Hematopoietic multipotent progenitor cell treated with erythropoietin and hydrocortisone succinate and interleukin-3 and kit ligand, for 4 days (in vitro differentiated cells): ENCODE results near the gene UNC13C.

Source experiments
- DNase-seq: peaks from one replicate; pipeline ENCODE4 v3.0.0-alpha.2; 2015

UNC13C gene

DNA sequence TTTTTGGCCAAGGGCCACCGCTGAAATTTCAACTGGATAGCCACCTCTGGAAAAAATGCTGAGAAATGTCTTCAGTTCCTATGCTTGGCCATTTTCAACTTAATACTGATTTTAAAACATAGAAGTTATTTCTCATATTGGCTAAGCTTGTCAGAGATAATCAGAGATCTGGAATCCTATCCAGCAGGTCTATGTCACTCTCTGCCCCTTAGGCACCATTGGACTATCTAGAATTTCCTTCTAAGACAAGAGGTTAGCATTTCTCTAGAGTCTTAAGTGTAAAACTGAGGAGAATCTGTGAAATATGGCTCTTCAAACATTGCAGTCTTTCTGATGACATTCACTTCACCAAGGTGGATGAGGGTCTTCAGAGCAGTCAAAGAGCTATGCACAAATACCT, 597.3 kb downstream of the UNC13C start:
- DNase-seq: no peak

GRCh38 chr15:54576298-54576935, 598.2 kb downstream of the UNC13C start:
- no peak for DNase-seq

DNA sequence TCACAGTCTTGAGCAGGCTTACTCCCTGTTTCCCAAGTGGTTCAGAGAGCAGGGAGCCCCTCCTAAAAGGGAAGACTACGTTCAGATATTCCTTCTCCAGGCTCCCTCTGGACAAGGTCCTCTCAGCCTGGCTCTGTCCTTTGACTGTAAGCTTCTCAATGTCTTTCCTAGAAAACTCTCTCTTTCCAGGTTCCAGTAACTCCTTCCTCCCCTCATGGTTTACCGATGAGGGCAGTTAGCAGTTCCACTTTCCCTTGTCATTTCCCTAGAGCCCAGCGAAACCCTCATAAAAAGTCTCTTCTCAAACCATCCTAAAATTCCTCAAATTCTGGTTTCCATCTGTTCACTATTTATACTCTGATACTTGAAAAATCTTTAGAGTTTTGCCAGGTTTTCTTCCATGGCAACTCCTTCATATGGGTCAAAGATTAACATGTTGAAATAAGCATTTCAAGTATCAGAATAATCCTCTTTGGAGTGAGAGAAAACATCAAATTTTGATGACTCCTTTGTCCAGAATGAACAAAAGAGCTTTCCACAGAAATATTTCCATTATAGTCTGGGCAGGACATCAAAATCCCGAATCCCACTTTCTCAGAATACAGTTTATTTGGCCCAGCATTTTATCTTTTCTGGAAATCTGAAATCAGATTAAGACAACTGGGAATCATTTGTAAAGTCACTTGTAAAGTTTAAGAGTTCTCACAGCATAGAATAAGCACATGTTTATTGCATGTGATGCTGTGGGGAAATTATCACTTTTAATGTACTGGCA, 599.4 kb downstream of the UNC13C start:
- no peak for DNase-seq

DNA sequence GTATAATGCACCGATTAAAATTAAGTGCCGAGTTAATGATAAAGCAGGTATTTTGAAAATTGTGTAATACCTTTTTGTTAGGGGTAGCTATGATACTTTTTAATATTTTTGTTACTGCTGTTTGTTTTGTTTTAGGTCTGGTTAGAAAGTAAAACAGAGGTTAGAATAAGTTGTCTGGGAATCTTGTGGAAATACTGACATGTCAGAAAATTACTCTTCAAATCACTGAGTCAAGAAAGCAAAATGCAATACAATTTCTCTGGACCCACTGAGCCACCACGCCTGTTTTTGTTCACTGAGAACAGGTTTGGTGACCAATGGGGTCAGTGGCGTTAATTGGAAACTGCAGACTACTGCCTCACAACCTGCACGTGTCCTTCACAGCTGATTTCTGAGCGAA, 601.6 kb downstream of the UNC13C start:
- DNase-seq: no peak

- no peak for DNase-seq
Measured at GRCh38 chr15:54580643-54581042, 602.4 kb downstream of the UNC13C start.

GRCh38 chr15:54582863-54583643, 604.8 kb downstream of the UNC13C start:
- DNase-seq: no peak

GRCh38 chr15:54585063-54585462, 606.8 kb downstream of the UNC13C start:
- no peak for DNase-seq

DNA sequence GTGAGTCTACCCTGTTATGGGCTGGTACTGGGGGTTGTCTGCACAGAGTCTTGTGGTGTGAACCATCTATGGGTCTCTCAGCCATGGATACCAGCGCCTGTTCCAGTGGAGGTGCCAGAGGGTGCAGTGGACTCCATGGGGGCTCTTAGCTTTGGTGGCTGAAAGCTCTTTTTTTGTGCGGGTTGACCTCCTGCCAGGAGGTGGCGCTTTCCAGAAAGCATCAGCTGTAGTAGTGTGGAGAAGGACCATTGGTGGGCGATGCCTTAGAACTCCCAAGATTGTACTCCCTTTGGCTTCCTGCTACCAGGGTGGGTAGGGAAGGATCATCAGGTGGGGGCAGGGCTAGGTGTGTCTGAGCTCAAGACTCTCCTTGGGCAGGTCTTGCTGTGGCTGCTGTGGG, 615.9 kb downstream of the UNC13C start:
- no peak for DNase-seq

DNA sequence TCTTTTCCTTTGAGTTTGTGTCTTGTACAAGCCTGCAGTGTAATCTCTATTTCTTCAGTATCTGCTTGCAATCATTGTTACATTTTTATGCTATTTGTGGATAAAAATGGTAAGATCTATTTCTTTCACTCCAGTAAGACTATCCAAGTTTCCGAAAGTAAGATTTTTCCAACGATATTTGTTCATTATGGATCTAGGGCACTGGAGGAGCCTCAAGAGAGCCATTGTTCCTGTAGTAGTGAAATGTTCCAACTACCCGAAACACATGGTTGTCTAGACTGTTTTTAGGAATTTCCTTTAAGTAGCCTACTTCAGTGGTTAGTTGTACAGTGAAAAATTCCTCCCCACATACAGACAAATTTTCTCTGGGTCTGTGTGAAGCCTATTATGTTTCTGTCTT, 621.1 kb downstream of the UNC13C start:
- DNase-seq: no peak

- no peak for DNase-seq
Measured at GRCh38 chr15:54605043-54605442, 626.8 kb downstream of the UNC13C start.

- no peak for DNase-seq
Measured at GRCh38 chr15:54605556-54605955, 627.3 kb downstream of the UNC13C start.

DNA sequence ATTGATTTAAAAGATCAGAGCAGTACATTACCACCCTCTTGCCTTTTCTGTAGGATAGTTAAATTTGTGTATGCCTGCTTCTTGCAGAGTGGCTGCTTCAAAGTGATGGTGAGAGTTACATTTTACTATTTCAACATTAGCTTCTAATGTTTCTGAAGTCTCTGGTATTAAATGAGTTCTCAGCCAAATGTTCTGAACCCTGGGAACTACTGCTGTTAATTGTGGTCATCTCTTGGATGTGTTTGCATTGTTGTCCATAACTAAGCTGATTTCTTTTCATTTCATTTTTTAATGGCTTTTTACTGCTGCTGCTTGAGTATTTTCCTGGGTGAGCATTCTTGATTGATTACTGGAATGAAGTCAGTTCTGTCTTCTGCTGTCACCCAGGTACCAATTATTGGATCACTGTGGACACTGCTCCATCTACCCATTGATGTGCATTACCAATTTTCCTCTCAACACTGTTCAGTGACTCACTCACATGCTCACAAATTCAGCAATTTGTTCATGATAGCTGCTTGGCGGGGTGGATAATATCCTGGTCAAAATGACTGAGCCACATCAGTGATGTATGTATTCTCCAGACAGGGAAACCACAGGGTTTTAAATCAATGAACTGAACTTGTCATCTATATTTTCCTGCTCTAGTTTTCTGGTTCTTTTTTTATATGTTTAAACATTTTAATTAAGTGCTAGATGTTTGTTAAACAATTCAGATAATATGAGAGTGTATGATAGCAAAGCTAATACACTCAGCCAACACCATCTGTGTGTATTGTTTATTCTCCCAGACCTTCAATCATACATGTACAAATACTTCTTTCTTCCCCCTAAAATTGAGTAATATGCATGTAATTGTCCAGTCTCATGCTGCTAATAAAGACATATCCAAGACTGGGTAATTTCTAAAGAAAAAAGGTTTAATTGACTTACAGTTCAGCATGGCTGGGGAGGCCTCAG, 630.9 kb downstream of the UNC13C start:
- DNase-seq: peak; percentile 2

- no peak for DNase-seq
Measured at GRCh38 chr15:54618120-54618519, 639.9 kb downstream of the UNC13C start.

GRCh38 chr15:54619180-54619579, 640.9 kb downstream of the UNC13C start:
- no peak for DNase-seq

DNA sequence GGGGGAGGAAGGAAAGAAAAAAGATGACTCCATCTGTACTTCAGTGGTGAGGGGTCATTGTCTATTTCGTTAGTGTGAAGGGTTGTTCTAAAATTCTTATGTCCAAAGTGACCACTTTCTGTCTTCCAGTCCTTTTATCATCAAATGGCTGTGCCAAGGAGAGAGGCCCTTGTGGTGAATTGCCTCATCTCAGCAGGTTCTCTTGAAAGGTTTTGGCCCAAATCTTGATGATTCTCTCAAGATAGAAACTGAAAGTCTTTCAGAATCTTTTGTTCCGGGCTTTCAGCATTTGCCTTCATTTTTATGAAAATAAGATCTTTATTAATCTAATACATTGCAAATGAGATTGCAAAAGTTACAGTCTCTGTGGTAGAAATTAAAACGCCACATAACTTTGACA, 642.7 kb downstream of the UNC13C start:
- no peak for DNase-seq

DNA sequence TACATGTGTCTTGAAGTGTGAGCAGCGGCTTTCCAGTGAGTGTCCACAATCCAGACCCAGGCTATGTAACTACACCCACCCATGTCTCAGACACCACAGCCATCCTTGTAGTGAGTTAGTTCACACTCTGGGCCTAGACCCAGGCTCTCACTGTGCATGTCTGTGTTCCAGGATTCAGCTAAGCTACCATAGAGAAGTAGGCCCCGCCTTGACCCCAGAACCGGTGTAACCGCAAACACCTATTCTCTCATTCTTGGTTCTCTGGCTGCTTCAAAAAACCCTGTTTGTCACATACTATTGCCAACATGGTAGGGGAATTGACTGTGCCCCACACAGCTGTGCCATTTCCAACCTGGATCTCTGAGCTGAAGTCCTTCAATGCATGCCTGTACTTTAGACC, 657.9 kb downstream of the UNC13C start:
- DNase-seq: no peak

DNA sequence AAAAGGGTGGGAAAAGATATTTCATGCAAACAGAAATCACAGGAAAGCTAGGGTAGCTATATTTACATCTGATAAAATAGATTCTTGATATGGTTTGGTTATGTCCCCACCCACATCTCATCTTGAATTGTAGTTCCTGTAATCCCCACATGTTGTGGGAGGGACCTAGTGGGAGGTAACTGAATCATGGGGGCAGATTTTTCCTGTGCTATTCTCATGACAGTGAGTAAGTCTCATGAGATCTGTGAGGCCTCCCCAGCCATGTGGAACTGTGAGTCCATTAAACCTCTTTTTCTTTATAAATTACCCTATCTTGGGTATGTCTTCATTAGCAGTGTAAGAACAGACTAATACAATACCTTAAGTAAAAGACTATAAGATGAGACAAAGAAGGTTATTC, 660.4 kb downstream of the UNC13C start:
- no peak for DNase-seq

DNA sequence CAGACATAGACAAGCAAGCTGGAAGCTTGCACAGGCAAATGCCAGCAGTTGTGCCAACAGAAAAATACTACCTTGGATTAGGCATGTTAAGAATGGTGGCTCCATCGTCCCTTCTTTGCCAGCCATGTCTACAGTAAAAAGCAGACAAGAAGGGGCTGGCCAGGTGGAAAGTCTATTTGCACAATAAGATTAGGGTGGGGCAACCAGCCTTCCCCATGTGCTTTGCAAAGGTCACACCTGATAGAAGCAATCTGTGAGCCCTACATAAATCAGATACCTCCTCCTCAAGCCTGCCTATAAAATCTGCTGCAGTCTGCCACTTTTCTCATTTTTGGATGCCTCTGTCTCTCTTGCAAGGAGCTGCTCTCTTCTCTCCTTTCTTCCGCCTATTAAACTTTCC, 662.6 kb downstream of the UNC13C start:
- no peak for DNase-seq

DNA sequence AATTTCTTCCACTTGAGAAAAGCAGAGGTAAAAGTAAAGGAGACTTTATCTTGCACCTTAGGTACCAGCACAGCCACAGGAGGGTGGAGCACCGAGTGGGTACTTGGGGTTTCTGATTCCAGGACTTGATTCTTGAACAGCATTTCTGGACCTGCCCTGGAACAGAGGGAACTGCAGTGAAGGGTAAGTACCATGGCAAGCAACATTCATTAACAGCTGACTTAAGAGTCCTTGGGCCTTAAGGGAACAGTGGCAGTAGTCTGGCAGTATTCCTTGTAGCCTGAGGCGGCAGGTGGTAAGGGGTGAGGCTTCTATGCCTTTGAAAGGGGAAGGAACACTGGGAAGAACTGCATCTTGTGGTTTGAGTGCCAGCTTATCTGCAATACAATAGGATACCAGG, 666.6 kb downstream of the UNC13C start:
- no peak for DNase-seq

DNA sequence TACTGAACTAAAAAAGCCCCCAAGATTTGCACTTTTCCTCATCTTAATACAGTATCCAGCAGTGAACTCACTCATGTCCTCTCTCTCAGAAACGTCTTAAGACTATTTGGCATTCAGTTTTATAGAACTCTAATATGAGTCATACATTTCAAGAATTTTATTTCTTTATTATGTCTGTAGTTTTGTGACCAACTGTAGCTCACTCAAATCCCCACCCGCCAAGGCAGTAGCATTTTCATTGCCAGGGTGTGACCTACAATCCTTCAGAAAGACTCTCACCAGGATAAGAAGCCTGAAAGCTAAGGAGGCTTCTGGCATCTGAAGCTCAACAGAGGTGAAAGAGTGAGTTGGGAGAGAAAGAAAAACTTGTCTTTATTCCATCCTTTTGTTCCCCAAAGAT, 681.4 kb downstream of the UNC13C start:
- DNase-seq: no peak

GRCh38 chr15:54660356-54660755, 682.1 kb downstream of the UNC13C start:
- no peak for DNase-seq

GRCh38 chr15:54675241-54675640, 697.0 kb downstream of the UNC13C start:
- DNase-seq: no peak

- peak; percentile 87 for DNase-seq
Measured at GRCh38 chr15:54681584-54681983, 703.3 kb downstream of the UNC13C start.
